CD4-positive, alpha-beta T cell treated with Interleukin-6 for 4 hours (primary cell): Measurements from ENCODE around the gene CNTROB.
A peak's percentile ranks its signal among the peaks of the same experiment; 100 is the strongest.

Experiments used
- DNase-seq: peaks from one replicate; pipeline ENCODE4 v3.0.0-alpha.2; 2020; ENCODE audit warnings: mixed read lengths

The CNTROB gene

GRCh38 chr17:7931709-7932482 lies at the start of gene CNTROB, which contains the start of gene TRAPPC1:
TSS of gene CNTROB (plus strand) at chr17:7932206. CDS start at chr17:7933080, 874 bp downstream.
TSS of gene TRAPPC1 (minus strand) at chr17:7931946. CDS start at chr17:7931829, 117 bp downstream.
- peak; percentile 100 for DNase-seq

GRCh38 chr17:7882629-7883028 lies 49.4 kb upstream of the CNTROB start:
- DNase-seq: no peak

- DNase-seq: peak; percentile 30
Observed at GRCh38 chr17:7883781-7884386, 48.1 kb upstream of the CNTROB start.

GRCh38 chr17:7884581-7885366 lies 47.2 kb upstream of the CNTROB start:
- DNase-seq: peak; percentile 64

- peak; percentile 54 for DNase-seq
Observed at GRCh38 chr17:7885367-7886226, 46.4 kb upstream of the CNTROB start.

GRCh38 chr17:7886227-7887037 lies 45.6 kb upstream of the CNTROB start:
- peak; percentile 76 for DNase-seq

- no peak for DNase-seq
Observed at GRCh38 chr17:7887038-7887481, 44.9 kb upstream of the CNTROB start.

GRCh38 chr17:7887482-7888183 lies 44.4 kb upstream of the CNTROB start:
- peak; percentile 95 for DNase-seq

GRCh38 chr17:7888184-7888920 lies 43.7 kb upstream of the CNTROB start, which contains the start of gene CHD3:
TSS of gene CHD3 (plus strand) at chr17:7888789. CDS start at chr17:7889001, 212 bp downstream.
- DNase-seq: peak; percentile 59

GRCh38 chr17:7889166-7889955 lies 42.6 kb upstream of the CNTROB start:
- DNase-seq: peak; percentile 58

- no peak for DNase-seq
Observed at GRCh38 chr17:7893187-7893880, 38.7 kb upstream of the CNTROB start.

- DNase-seq: no peak
Observed at GRCh38 chr17:7894226-7894625, 37.8 kb upstream of the CNTROB start.

GRCh38 chr17:7894866-7895265 lies 37.1 kb upstream of the CNTROB start:
- no peak for DNase-seq

GRCh38 chr17:7897090-7897489 lies 34.9 kb upstream of the CNTROB start:
- DNase-seq: no peak

- DNase-seq: peak; percentile 17
Observed at GRCh38 chr17:7897773-7898172, 34.2 kb upstream of the CNTROB start.

GRCh38 chr17:7903154-7904103 lies 28.6 kb upstream of the CNTROB start:
- no peak for DNase-seq

GRCh38 chr17:7909089-7909488 lies 22.9 kb upstream of the CNTROB start:
- DNase-seq: no peak
